ENCODE results near the gene MUC4.

DNA sequence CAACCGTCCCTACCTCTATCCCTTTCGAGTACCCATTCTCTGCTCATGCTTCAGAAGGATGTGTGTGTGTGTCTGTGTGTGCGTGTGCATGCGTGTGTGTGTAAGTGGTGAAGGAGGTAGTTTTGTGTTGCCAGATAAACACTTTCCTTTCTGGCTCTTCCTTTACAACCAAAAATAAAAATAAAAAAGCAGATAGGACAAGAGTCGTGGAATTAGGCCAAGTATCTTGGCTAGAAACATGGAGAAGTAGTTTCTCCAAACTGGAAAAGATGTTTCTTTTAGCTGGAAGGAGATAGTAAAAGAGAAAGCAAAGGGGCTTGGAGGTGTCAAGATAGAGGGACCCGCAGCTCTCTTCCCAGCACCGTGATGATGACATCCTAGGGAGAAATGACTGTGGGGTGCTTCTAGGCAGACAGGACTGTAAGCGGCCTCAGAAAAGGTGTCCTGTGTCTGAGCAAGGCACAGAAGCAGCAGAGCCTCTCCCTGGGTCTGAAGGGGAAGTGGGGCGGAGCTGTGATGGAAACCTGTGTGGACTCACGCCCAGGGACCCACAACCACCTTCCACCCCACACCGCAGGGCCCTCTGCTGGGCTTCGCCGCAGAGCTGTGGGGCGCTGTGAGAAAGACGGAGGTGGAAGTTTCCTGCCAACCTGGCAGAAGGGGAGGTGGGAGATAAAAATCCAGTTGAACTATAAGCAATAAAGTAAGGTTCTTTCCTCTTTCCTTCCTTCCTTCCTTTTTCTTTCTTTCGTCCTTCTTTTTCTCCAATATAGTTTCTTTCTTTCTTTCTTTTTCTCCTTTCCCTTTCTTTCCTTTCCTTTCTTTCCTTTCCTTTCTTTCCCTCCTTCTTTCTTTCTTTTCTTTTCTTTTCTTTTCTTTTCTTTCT, 55.7 kb downstream of the MUC4 start:
- TF ChIP-seq EZH2 (IDR thresholded peaks at IDR 0.05; ENCODE audit: borderline replicate concordance, low read depth, low read length, poor library complexity, severe bottlenecking): no peak
- TF ChIP-seq, protein P1, sequence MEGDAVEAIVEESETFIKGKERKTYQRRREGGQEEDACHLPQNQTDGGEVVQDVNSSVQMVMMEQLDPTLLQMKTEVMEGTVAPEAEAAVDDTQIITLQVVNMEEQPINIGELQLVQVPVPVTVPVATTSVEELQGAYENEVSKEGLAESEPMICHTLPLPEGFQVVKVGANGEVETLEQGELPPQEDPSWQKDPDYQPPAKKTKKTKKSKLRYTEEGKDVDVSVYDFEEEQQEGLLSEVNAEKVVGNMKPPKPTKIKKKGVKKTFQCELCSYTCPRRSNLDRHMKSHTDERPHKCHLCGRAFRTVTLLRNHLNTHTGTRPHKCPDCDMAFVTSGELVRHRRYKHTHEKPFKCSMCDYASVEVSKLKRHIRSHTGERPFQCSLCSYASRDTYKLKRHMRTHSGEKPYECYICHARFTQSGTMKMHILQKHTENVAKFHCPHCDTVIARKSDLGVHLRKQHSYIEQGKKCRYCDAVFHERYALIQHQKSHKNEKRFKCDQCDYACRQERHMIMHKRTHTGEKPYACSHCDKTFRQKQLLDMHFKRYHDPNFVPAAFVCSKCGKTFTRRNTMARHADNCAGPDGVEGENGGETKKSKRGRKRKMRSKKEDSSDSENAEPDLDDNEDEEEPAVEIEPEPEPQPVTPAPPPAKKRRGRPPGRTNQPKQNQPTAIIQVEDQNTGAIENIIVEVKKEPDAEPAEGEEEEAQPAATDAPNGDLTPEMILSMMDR (conservative IDR thresholded peaks at IDR 0.05; ENCODE audit: low read depth, low read length): no peak

Measured in A673 (cell line).